GM12865 (cell line): Measurements from ENCODE around the gene CRHR1.
"Not testable (repeated sequence)": the region's sequence is repeated elsewhere in the genome, so short reads cannot be mapped to it uniquely, and the experiment has no call there.

Experiments
- DNase-seq: peaks from one replicate; pipeline ENCODE4 v3.0.0; 2010; ENCODE audit warnings: low read depth
- H3K4me3 ChIP-seq: 2 replicates; pipeline ENCODE4 v1.5.1; 2011; ENCODE audit warnings: mild to moderate bottlenecking, low read depth, low read length, control low read depth
- CTCF ChIP-seq: IDR thresholded peaks from 2 replicates; pipeline ENCODE4 v1.5.1; 2011; ENCODE audit warnings: low read length, control low read depth, low read depth, inconsistent platforms; ENCODE audit not compliant: insufficient read depth; ENCODE audit errors: missing control alignments

Gene CRHR1

GRCh38 chr17:45743626-45744326 is 40.3 kb upstream of the CRHR1 start:
- no peak for DNase-seq
- TF ChIP-seq CTCF = no peak
- no peak overlapping the region for H3K4me3 ChIP-seq

- not testable (repeated sequence) for DNase-seq, H3K4me3 ChIP-seq
These were observed 39.3 kb upstream of the CRHR1 start for GRCh38 chr17:45744826-45745225.

- no peak for DNase-seq
- H3K4me3 ChIP-seq = no peak overlapping the region
- TF ChIP-seq CTCF = no peak
These were observed 38.3 kb upstream of the CRHR1 start for GRCh38 chr17:45745601-45746494.

DNA sequence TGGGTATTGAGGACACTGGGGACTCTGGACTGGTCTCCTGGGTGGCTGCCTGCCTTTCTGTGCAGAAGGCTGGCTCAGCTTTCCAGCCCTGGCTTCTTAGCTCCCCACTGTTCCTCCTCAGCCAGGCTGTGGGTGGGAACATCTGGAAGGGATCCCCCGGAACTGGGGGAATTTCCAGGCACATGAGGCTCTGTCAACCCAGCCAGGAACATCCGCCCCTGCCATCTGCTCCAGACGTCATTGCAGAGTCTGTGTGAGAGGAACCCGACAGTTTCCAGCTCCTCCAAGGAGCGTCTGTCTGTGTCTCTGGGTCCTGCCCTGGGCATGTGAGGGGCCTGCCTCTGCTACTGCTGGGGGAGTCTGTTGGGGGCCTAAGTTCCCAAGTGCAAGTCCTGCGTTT is 36.2 kb upstream of the CRHR1 start:
- no peak for DNase-seq
- TF ChIP-seq CTCF = no peak
- H3K4me3 ChIP-seq = no peak overlapping the region

- no peak for DNase-seq
- H3K4me3 ChIP-seq = no peak overlapping the region
- no peak for TF ChIP-seq CTCF
These were observed 35.3 kb upstream of the CRHR1 start for GRCh38 chr17:45748731-45749310.

- no peak overlapping the region for H3K4me3 ChIP-seq
- no peak for DNase-seq
- TF ChIP-seq CTCF = no peak
These were observed 34.2 kb upstream of the CRHR1 start for GRCh38 chr17:45749831-45750335.

- H3K4me3 ChIP-seq = no peak overlapping the region
- no peak for DNase-seq
- no peak for TF ChIP-seq CTCF
These were observed 33.2 kb upstream of the CRHR1 start for GRCh38 chr17:45750779-45751440.
